Lung microvascular endothelial cell (primary cell): ENCODE results near the gene CLASP1. TPM values are rescaled to one million over a fixed set of nuclear protein-coding genes. Genes with fewer than 3 reads are reported as not detected.
"Not testable (repeated sequence)": the region's sequence is repeated elsewhere in the genome, so short reads cannot be mapped to it uniquely, and the experiment has no call there.

Experiments
- DNase-seq, 2 donors: peaks; one replicate each; pipeline versions ENCODE4 v3.0.0 to v3.0.0-alpha.2; 2010; ENCODE audit warnings: low read depth in 2 of 2
- total RNA-seq: library from RNA; depleted of rRNA; stranded (reverse); fragments of >200 nt; gene quantifications from 2 replicates; pipeline ENCODE4 v1.2.1, GENCODE V29; 2014

CLASP1 gene
- total RNA-seq, 1 donor from 2014 or later = 31.9 TPM

GRCh38 chr2:121617042-121617599, 32.1 kb downstream of the CLASP1 start:
- DNase-seq = no peak

GRCh38 chr2:121613774-121614173, 35.5 kb downstream of the CLASP1 start:
- peak in 1 of 2 donors; percentile 28 for DNase-seq

- peak in 1 of 2 donors; percentile 52 for DNase-seq
Measured at GRCh38 chr2:121613152-121613551, 36.1 kb downstream of the CLASP1 start.

GRCh38 chr2:121611730-121612705, 37.2 kb downstream of the CLASP1 start:
- no peak for DNase-seq

GRCh38 chr2:121611048-121611649, 38.1 kb downstream of the CLASP1 start:
- DNase-seq = not testable (repeated sequence)

GRCh38 chr2:121610487-121610874, 38.8 kb downstream of the CLASP1 start:
- not testable (repeated sequence) for DNase-seq

GRCh38 chr2:121608967-121609366, 40.3 kb downstream of the CLASP1 start:
- peak in 1 of 2 donors; percentile 40 for DNase-seq

- DNase-seq = no peak
Measured at GRCh38 chr2:121608367-121608766, 40.9 kb downstream of the CLASP1 start.

GRCh38 chr2:121605820-121606733, 43.2 kb downstream of the CLASP1 start:
- no peak for DNase-seq

- DNase-seq = no peak
Measured at GRCh38 chr2:121603185-121603584, 46.1 kb downstream of the CLASP1 start.

- DNase-seq = peak in 1 of 2 donors; percentile 20
Measured at GRCh38 chr2:121599963-121600651, 49.2 kb downstream of the CLASP1 start.

- no peak for DNase-seq
Measured at GRCh38 chr2:121598087-121598486, 51.2 kb downstream of the CLASP1 start.

- peak; percentile 52 to 71 for DNase-seq
Measured at GRCh38 chr2:121596221-121597080, 52.8 kb downstream of the CLASP1 start.

GRCh38 chr2:121595012-121595891, 54.0 kb downstream of the CLASP1 start:
- no peak for DNase-seq

GRCh38 chr2:121591199-121591598, 58.1 kb downstream of the CLASP1 start:
- DNase-seq = no peak

- no peak for DNase-seq
Measured at GRCh38 chr2:121588357-121588756, 60.9 kb downstream of the CLASP1 start.

GRCh38 chr2:121587131-121587530, 62.1 kb downstream of the CLASP1 start:
- DNase-seq = no peak

GRCh38 chr2:121584741-121585140, 64.5 kb downstream of the CLASP1 start:
- DNase-seq = no peak

GRCh38 chr2:121583555-121583954, 65.7 kb downstream of the CLASP1 start:
- DNase-seq = no peak
